IMR-90 (cell line): ENCODE results near the gene ESR2. TPM values are rescaled to one million over a fixed set of nuclear protein-coding genes. Genes with fewer than 3 reads are reported as not detected.

Source experiments
- ATAC-seq: fragments of 200-7000 bp; cut with Tn5 transposase; 2 replicates; pipeline ENCODE4 v1.9.1; 2020; ENCODE audit warnings: low read depth, mild to moderate bottlenecking, moderate library complexity
- BruUV-seq: library from RNA; stranded (reverse); fragments of 400-500 nt; replicated peaks from 2 replicates; lab custom pipeline; 2021; lab: Mats Ljungman, UMichigan
- CTCF ChIA-PET: fragments of 300-600 bp; formaldehyde crosslinking; extraction: SDS; loops from one replicate; lab custom pipeline; 2021; ENCODE audit warnings: antibody characterized with exemption; lab: Yijun Ruan, JAX
- POLR2A ChIA-PET: fragments of 300-600 bp; sonication (Branson Sonifier 250); formaldehyde crosslinking; loops from one replicate; lab custom pipeline; 2022; ENCODE audit warnings: antibody characterized with exemption; ENCODE audit not compliant: unreplicated experiment; lab: Charles Lee
- DNase-seq: peaks from one replicate; pipeline ENCODE4 v3.0.0; 2013
- H2AFZ ChIP-seq: replicated peaks from 2 replicates; pipeline ENCODE3; 2013; ENCODE audit warnings: low read length, mild to moderate bottlenecking; ENCODE audit not compliant: poor library complexity
- H2AK5ac ChIP-seq: 2 replicates; pipeline ENCODE4 v1.6.1; 2013; ENCODE audit warnings: low read depth, low read length, inconsistent platforms
- H2AK9ac ChIP-seq: replicated peaks from 2 replicates; pipeline ENCODE3; 2013; ENCODE audit warnings: mild to moderate bottlenecking, low read depth, low read length, moderate library complexity; ENCODE audit not compliant: poor library complexity
- H2BK120ac ChIP-seq: 2 replicates; pipeline ENCODE4 v1.6.1; 2013; ENCODE audit warnings: low read depth, low read length, inconsistent platforms
- H2BK15ac ChIP-seq: 3 replicates; pipeline ENCODE4 v1.6.1; 2013; ENCODE audit warnings: low read depth, low read length, inconsistent platforms
- H2BK20ac ChIP-seq: 2 replicates; pipeline ENCODE4 v1.6.1; 2013; ENCODE audit warnings: low read depth, mild to moderate bottlenecking, inconsistent platforms, low read length, moderate library complexity
- H2BK5ac ChIP-seq: 2 replicates; pipeline ENCODE4 v1.6.1; 2013; ENCODE audit warnings: mild to moderate bottlenecking, low read depth, low read length, inconsistent platforms; ENCODE audit not compliant: poor library complexity, severe bottlenecking
- H3K14ac ChIP-seq: replicated peaks from 2 replicates; pipeline ENCODE4 v1.6.1; 2013; ENCODE audit warnings: low read depth, low read length, inconsistent platforms
- H3K18ac ChIP-seq: 2 replicates; pipeline ENCODE4 v1.6.1; 2013; ENCODE audit warnings: low read depth, low read length, control low read depth
- H3K23ac ChIP-seq: 2 replicates; pipeline ENCODE4 v1.6.1; 2013; ENCODE audit warnings: low read depth, low read length, inconsistent platforms
- H3K27ac ChIP-seq: 2 replicates; pipeline ENCODE4 v1.5.1; 2013; ENCODE audit warnings: mild to moderate bottlenecking, control low read depth, low read length; ENCODE audit not compliant: insufficient read depth
- H3K27me3 ChIP-seq: 2 replicates; pipeline ENCODE4 v1.6.1; 2013; ENCODE audit warnings: low read length; ENCODE audit not compliant: control insufficient read depth, insufficient read depth
- H3K36me3 ChIP-seq: 2 replicates; pipeline ENCODE4 v1.6.1; 2013; ENCODE audit warnings: low read length, mixed read lengths; ENCODE audit not compliant: control insufficient read depth, insufficient read depth
- H3K4ac ChIP-seq: 2 replicates; pipeline ENCODE4 v1.6.1; 2013; ENCODE audit warnings: low read depth, low read length, inconsistent platforms
- H3K4me1 ChIP-seq: 2 replicates; pipeline ENCODE4 v1.6.1; 2013; ENCODE audit warnings: low read length, mixed read lengths; ENCODE audit not compliant: control insufficient read depth, insufficient read depth
- H3K4me2 ChIP-seq: 2 replicates; pipeline ENCODE4 v1.6.1; 2013; ENCODE audit warnings: low read depth, mild to moderate bottlenecking, control low read depth, low read length, moderate library complexity
- H3K4me3 ChIP-seq: 2 replicates; pipeline ENCODE4 v1.5.1; 2013; ENCODE audit warnings: low read depth, mild to moderate bottlenecking, control low read depth, low read length, moderate library complexity; ENCODE audit not compliant: insufficient read depth
- H3K56ac ChIP-seq: 2 replicates; pipeline ENCODE4 v1.6.1; 2013; ENCODE audit warnings: low read length, inconsistent platforms; ENCODE audit not compliant: insufficient read depth; ENCODE audit errors: extremely low read depth
- H3K79me1 ChIP-seq, 2 experiments: 2 replicates each; pipeline ENCODE4 v1.6.1; 2013; ENCODE audit warnings: low read length in 2 of 2, inconsistent platforms in 1 of 2, low read depth in 1 of 2
- H3K9ac ChIP-seq: 2 replicates; pipeline ENCODE4 v1.6.1; 2013; ENCODE audit warnings: low read depth, low read length, control low read depth
- H3K9me1 ChIP-seq: 2 replicates; pipeline ENCODE4 v1.6.1; 2013; ENCODE audit warnings: low read length, inconsistent platforms; ENCODE audit not compliant: insufficient read depth
- H3K9me3 ChIP-seq: 2 replicates; pipeline ENCODE4 v1.6.1; 2013; ENCODE audit warnings: low read length; ENCODE audit not compliant: control insufficient read depth, insufficient read depth
- H4K20me1 ChIP-seq: 2 replicates; pipeline ENCODE4 v1.6.1; 2013; ENCODE audit warnings: low read length, inconsistent platforms; ENCODE audit not compliant: insufficient read depth
- H4K5ac ChIP-seq: 2 replicates; pipeline ENCODE4 v1.6.1; 2013; ENCODE audit warnings: mild to moderate bottlenecking, low read depth, low read length, control low read depth
- H4K8ac ChIP-seq, 2 experiments: 2 replicates each; pipeline ENCODE4 v1.6.1; 2013; ENCODE audit warnings: low read depth in 2 of 2, low read length in 2 of 2, control low read depth in 1 of 2, inconsistent platforms in 1 of 2
- H4K91ac ChIP-seq: 2 replicates; pipeline ENCODE4 v1.6.1; 2013; ENCODE audit warnings: low read depth, low read length, inconsistent platforms; ENCODE audit not compliant: insufficient read depth
- BHLHE40 ChIP-seq: fragments of 150-350 bp; IDR thresholded peaks from 2 replicates; pipeline ENCODE4 v1.6.1; 2016; ENCODE audit warnings: mild to moderate bottlenecking, low read depth, low read length
- CEBPB ChIP-seq: IDR thresholded peaks from 2 replicates; pipeline ENCODE4 v1.6.1; 2012; ENCODE audit warnings: low read depth, low read length, improper control_type of control experiment
- ELK1 ChIP-seq: fragments of 150-350 bp; IDR thresholded peaks from 2 replicates; pipeline ENCODE4 v1.6.1; 2016; ENCODE audit warnings: low read depth, mild to moderate bottlenecking, low read length, moderate library complexity, borderline replicate concordance
- MAFK ChIP-seq: IDR thresholded peaks from 2 replicates; pipeline ENCODE4 v1.6.1; 2012; ENCODE audit warnings: low read depth, low read length, improper control_type of control experiment
- MAZ ChIP-seq: IDR thresholded peaks from 2 replicates; pipeline ENCODE4 v1.6.1; 2012; ENCODE audit warnings: low read depth, mild to moderate bottlenecking, low read length, improper control_type of control experiment, moderate library complexity, borderline replicate concordance
- MXI1 ChIP-seq: IDR thresholded peaks from 2 replicates; pipeline ENCODE4 v1.6.1; 2012; ENCODE audit warnings: low read depth, mild to moderate bottlenecking, low read length, moderate library complexity, borderline replicate concordance
- POLR2A ChIP-seq: IDR thresholded peaks from 2 replicates; pipeline ENCODE4 v1.6.1; 2012; ENCODE audit warnings: mild to moderate bottlenecking, low read depth, low read length
- RFX5 ChIP-seq: IDR thresholded peaks from 2 replicates; pipeline ENCODE4 v1.8.0; 2012; ENCODE audit warnings: low read depth, mild to moderate bottlenecking, low read length, moderate library complexity
- SMC3 ChIP-seq: fragments of 150-350 bp; IDR thresholded peaks from 2 replicates; pipeline ENCODE4 v1.6.1; 2016; ENCODE audit warnings: low read depth, mild to moderate bottlenecking, antibody characterized with exemption, low read length, moderate library complexity
- WGBS, 2 experiments: methylation state at CpG; one replicate each; pipeline versions ENCODE4 v1.1.5 to v1.1.7; 2013; ENCODE audit warnings: missing lambda C conversion rate in 2 of 2; ENCODE audit not compliant: insufficient read length in 1 of 2; ENCODE audit errors: extremely low coverage in 2 of 2; 5-methylcytosine and 5-hydroxymethylcytosine counted together
- dilution Hi-C: fragments of 300-500 bp; cut with HindIII; formaldehyde crosslinking; loops from one replicate; pipeline ENCODE4 v1.14.3; 2018; ENCODE audit warnings: low sequenced_read_pairs; ENCODE audit not compliant: unreplicated experiment
- in situ Hi-C: fragments of 300-500 bp; cut with MboI; formaldehyde crosslinking; loops from 3 replicates; pipeline ENCODE4 v1.14.3; 2019; ENCODE audit warnings: low sequenced_read_pairs, inconsistent platforms, mixed read lengths
- intact Hi-C: fragments of 100-400 bp; cut with micrococcal nuclease; formaldehyde crosslinking; loops from 2 replicates; pipeline ENCODE4 v1.10.0; 2022
- polyA plus RNA-seq, 3 experiments: library from polyadenylated mRNA; depleted of rRNA; stranded (reverse); fragments of >200 nt; gene quantifications; 2 replicates each; pipeline ENCODE4 v1.2.3, GENCODE V29; 2012; ENCODE audit warnings: low replicate concordance in 1 of 3
- total RNA-seq: library from RNA; depleted of rRNA; stranded (reverse); fragments of >200 nt; gene quantifications from 2 replicates; pipeline ENCODE4 v1.2.3, GENCODE V29; 2012
- TF ChIP-seq, protein P1 (sequence below): conservative IDR thresholded peaks from 2 replicates; pipeline ENCODE4 v1.5.1; 2012; ENCODE audit warnings: mild to moderate bottlenecking, low read depth, low read length, improper control_type of control experiment

Gene ESR2
- total and polyA plus RNA-seq, 2 of the 4 experiments (the other 2 are of a cell fraction) = under 0.01 to 0.03 TPM

DNA sequence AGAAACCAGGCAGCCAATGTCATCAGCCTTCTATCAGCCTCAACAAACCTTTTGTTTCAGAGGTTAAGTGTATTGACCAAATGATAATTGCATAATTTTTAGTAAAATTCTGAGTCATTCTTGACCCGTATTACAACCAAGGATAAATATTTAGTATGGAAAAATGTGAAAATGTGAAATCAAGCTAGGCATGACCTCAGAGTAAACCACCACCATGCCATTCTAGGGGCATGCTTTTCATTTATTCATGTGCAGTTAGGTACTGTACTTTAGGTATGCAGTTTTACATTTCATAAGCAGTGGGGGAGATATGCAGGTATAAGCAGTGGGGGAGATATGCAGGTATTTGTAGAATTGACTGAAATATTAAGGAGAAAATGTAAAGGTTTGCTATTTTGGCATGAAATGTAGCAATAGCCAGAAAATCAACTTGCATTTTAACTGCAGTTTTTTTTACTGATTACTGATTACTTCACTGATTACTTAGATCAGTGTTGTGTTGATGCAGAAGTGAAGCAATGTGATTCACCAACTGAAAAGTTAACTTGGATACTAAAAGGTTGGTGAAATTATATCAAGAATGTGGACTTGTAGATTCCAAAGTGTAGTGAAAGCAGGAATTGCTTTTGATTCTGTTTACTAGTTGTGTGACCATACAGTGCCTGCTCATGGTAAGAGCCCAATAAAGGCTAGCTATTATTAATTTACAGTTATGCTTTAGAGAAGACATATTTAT lies 184.2 kb downstream of the ESR2 start (continued):
- no peak for TF ChIP-seq SMC3

DNA sequence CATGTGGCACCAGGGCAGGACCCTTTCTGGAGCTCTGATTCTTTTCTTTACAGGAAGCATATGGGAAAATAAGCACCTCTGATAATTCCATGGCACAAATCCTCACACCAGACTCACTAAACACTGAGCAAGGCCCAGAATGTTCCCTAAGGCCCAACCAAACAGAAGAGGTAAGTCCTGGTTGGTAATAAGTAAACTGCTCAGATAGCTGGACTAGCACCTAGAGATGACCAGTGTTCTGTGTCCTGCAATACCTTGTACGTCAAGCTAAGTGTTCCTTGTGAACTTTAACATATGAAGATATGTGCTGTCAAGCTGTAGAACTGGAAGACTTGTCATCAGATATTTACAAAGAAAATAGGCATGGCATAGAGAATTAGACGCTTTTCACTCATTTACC lies 186.7 kb downstream of the ESR2 start:
- no peaks in the 10 kb centered on the region for H3K9me3 ChIP-seq
- no peak overlapping the region for H4K91ac ChIP-seq
- no peaks in the 10 kb centered on the region for H3K79me1 ChIP-seq
- H3K23ac ChIP-seq = no peak overlapping the region
- no CpG with 5 or more reads among the region's 2 CpGs for WGBS, 2 experiments
- intact Hi-C loops = no loop called here
- BruUV-seq = no TSS peak
- no peaks in the 10 kb centered on the region for H3K36me3 ChIP-seq
- no peak overlapping the region for H2BK20ac ChIP-seq
- H2AK5ac ChIP-seq = no peak overlapping the region
- no peak overlapping the region for H2BK5ac ChIP-seq
- ATAC-seq (no peak), DNase-seq (no peak)
- no peak overlapping the region for H3K4me2 ChIP-seq
- H3K27ac ChIP-seq = no peak overlapping the region
- no peaks in the 10 kb centered on the region for H4K20me1 ChIP-seq
- H2AFZ ChIP-seq = no peak overlapping the region
- no peak overlapping the region for H2AK9ac ChIP-seq
- in situ Hi-C loops = no loop called here
- POLR2A ChIA-PET = no interaction called here
- no peak overlapping the region for H3K4me3 ChIP-seq
- no peak overlapping the region for H4K5ac ChIP-seq
- no peaks in the 10 kb centered on the region for H3K27me3 ChIP-seq
- no peak overlapping the region for H3K4ac ChIP-seq
- H3K9ac ChIP-seq = no peak overlapping the region
- no peak overlapping the region for H4K8ac ChIP-seq
- H3K14ac ChIP-seq = no peak overlapping the region
- H3K56ac ChIP-seq = no peak overlapping the region
- H3K4me1 ChIP-seq = peaks cover 6% of the 10 kb centered on the region
- no peak overlapping the region for H3K18ac ChIP-seq
- TF ChIP-seq POLR2A (no peak), BHLHE40 (no peak), MXI1 (no peak), CEBPB (no peak), MAZ (no peak), MAFK (no peak), RFX5 (no peak), ELK1 (no peak)
- TF ChIP-seq, protein P1, sequence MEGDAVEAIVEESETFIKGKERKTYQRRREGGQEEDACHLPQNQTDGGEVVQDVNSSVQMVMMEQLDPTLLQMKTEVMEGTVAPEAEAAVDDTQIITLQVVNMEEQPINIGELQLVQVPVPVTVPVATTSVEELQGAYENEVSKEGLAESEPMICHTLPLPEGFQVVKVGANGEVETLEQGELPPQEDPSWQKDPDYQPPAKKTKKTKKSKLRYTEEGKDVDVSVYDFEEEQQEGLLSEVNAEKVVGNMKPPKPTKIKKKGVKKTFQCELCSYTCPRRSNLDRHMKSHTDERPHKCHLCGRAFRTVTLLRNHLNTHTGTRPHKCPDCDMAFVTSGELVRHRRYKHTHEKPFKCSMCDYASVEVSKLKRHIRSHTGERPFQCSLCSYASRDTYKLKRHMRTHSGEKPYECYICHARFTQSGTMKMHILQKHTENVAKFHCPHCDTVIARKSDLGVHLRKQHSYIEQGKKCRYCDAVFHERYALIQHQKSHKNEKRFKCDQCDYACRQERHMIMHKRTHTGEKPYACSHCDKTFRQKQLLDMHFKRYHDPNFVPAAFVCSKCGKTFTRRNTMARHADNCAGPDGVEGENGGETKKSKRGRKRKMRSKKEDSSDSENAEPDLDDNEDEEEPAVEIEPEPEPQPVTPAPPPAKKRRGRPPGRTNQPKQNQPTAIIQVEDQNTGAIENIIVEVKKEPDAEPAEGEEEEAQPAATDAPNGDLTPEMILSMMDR = no peak
- H3K9me1 ChIP-seq = no peaks in the 10 kb centered on the region; the same call in 1 of the 2 replicates
- H2BK15ac ChIP-seq = no peak overlapping the region
- dilution Hi-C loops = no loop called here
- CTCF ChIA-PET = no interaction called here
- no peak overlapping the region for H2BK120ac ChIP-seq
